Left colon (tissue), 2 donors: ENCODE measurements around the gene ST8SIA5. TPM values are rescaled to one million over a fixed set of nuclear protein-coding genes. Genes with fewer than 3 reads are reported as not detected.

Source experiments
- ATAC-seq: fragments of 200-7000 bp; cut with Tn5 transposase; one replicate; pipeline ENCODE4 v1.9.1; 2020; ENCODE audit warnings: mild to moderate bottlenecking, moderate library complexity
- DNase-seq, 2 donors: peaks; one replicate each; pipeline ENCODE4 v3.0.0-alpha.2; 2020
- intact Hi-C, 2 donors: fragments of 100-400 bp; cut with DNase I in 1 of 2; cut with micrococcal nuclease in 1 of 2; formaldehyde crosslinking; loops; one replicate each; pipeline versions ENCODE4 v1.11.2 to v1.14.0; 2022; cut with DNase I, micrococcal nuclease
- total RNA-seq, 2 donors: library from RNA; stranded (reverse); fragmentation: NEBNext Ultra II Directional; extraction: Animal tissue kit (Norgen Biotek cat#: 25700); gene quantifications; one replicate each; pipeline ENCODE4 v1.2.1, GENCODE V29; 2021
- donor health status: DM: no; HTN: no; CAD: no.
- donor health status: DM: yes; HTN: yes; CAD: no.

The ST8SIA5 gene
- total RNA-seq, 2 donors from 2014 or later, result 0.58 to 0.59 TPM

DNA sequence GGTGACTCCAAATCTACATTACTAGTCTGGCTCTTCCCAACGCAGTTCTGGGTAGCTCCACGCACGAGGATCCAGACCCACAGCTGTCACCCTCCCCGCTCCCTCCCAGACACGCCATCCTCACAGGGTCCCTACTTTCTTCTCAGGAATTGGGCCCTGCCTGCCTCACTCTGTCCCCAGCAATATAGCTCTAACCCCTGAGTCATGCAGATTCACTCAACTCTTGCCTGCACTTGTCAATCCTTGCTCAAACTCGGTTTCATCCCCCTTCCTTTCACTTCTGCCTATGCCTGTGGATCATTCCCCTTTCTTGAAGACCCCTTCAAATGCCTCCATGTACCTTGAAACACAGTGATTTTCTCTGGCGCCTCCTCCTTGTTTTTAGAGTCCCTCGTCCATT, 5.0 kb downstream of the ST8SIA5 start:
- DNase-seq, result no peak
- intact Hi-C loops, result no loop called here
- ATAC-seq, result no peak

GRCh38 chr18:46750626-46751025, 6.2 kb downstream of the ST8SIA5 start:
- intact Hi-C loops, result no loop called here
- ATAC-seq, result no peak
- DNase-seq, result no peak

DNA sequence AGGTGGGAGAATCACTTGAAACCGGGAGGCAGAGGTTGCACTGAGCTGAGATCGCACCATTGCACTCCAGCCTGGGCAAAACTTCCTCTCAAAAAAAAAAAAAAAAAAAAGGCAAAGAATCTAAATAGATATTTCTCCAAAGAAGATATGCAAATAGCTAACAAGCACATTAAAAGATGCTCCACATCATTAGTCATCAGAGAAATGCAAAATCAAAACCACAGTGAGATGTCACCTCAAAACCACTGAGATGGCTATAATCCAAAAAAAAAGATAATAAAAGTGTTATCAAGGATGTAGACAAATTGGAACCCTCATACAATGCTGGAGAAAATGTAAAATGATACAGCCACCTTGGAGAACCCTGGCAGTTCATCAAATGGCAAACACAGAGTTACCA, 8.4 kb downstream of the ST8SIA5 start:
- ATAC-seq (no peak), DNase-seq (no peak)
- intact Hi-C loops, result no loop called here

DNA sequence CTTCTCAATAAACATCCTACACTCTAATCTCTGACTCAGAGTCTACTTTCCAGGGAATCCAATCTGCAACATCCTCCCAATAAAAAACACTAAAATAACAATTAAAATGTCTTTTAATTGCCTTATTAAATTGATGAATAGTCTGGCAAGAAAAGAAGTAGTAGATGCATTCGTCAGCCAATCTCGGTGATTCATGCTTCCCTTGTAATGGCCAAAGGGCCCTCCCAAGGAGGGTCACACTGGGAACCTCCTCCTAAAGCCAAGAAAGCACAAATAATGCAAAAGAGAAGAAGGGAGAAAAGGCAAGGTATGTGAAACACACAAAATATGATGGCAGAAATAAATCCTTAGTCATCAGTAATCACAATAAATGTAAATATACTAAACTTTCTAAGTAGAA, 16.8 kb downstream of the ST8SIA5 start:
- intact Hi-C loops, result no loop called here
- no peak for DNase-seq
- ATAC-seq, result no peak

- ATAC-seq (no peak), DNase-seq (no peak)
- intact Hi-C loops, result no loop called here
Measured at GRCh38 chr18:46738491-46738890, 18.4 kb downstream of the ST8SIA5 start.

GRCh38 chr18:46736736-46737135, 20.1 kb downstream of the ST8SIA5 start:
- intact Hi-C loops, result no loop called here
- ATAC-seq (no peak), DNase-seq (no peak)

DNA sequence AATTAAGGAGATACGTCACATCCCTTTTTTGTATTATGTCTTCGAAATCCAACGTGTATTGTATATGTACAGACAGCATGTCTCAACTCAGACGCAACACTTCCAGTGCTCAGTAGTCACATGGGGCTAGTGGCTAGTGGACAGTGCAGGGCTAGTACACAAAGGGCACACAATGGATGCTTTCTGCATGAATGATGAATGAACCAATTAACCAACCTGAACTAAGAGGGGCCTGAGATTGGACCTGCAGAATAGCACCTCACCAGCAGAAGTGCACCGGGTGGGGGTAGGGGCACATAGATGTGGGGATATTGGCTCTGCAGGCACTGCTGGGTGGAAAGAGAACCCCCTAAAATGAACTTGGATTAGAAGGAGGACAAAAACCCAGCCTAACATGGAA, 20.7 kb downstream of the ST8SIA5 start:
- intact Hi-C loops, result no loop called here
- ATAC-seq, result no peak
- no peak for DNase-seq

DNA sequence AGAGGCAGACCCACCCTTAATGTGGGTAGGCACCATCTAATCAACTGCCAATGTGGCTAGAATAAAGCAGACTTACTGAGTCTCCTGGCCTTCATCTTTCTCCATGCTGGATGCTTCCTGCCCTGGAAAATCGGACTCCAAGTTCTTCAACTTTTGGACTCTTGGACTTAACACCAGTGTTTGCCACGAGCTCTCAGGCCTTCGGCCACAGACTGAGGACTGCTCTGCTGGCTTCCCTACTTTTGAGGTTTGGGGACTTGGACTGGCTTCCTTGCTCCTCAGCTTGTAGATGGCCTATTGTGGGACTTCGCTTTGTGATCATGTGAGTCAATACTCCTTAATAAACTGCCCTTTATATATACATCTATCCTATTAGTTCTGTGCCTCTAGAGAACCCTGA, 21.9 kb downstream of the ST8SIA5 start:
- no peak for ATAC-seq
- intact Hi-C loops, result no loop called here
- DNase-seq, result no peak

DNA sequence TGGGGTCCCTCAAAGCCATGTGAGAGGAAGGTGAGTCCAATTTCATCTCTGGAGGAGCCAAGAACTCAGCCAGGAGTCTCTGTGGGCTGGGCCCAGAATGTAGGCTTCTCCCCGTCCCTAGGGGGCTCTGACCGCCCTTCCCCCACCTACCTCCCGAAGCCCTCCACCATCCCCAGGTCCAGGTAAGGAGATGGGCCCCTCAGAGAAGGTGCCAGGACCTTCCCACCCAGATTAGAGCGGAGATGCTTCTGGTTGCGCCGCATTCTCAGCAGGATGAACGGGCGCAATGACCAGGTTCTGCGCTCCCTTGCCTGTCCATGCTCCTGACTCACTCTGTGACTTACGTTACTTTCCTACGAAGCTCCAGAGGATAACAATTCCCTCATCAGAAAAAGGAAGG, 23.0 kb downstream of the ST8SIA5 start:
- intact Hi-C loops, result no loop called here
- ATAC-seq (no peak), DNase-seq (no peak)

GRCh38 chr18:46732801-46733200, 24.1 kb downstream of the ST8SIA5 start:
- intact Hi-C loops, result no loop called here
- no peak for ATAC-seq
- no peak for DNase-seq

DNA sequence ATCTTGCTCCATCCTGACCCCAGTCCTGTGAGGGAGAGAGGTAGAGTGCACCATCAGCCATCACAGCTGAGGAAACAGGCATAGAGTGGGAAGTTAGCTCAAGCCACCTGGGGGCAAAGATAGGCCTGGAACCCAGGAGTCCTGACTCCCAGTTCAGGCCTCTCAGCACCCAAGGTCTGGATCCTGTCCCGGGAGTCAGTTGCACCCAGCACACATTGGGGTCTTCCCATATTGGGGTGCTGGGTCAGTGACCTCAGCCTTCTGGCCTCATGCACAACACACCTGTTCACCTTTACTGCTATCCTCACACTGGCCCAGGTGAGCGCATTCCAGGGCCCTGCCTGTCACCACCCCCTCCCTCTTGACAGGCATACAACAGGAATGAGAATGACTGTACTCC, 24.7 kb downstream of the ST8SIA5 start:
- ATAC-seq (no peak), DNase-seq (no peak)
- intact Hi-C loops, result no loop called here

DNA sequence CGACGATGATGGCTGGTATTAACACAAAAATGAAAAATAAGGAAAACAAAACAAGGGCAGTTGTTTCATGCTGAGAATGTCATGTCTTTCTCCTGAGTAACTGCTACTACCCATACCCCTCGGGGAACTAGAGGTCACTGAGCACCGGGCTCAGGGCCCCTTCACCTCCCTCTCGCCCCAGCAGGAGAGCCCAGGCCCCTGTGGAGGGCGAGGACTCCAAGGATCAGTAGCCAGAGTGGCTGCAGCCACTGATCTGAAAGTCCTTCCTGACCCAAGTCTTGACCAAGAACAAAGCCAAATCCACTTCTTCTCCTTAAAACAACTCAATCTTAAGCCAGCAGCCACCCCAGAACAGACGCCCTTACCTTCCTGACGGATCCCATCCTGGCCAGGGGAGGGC, 25.5 kb downstream of the ST8SIA5 start:
- intact Hi-C loops, result no loop called here
- ATAC-seq, result no peak

GRCh38 chr18:46728219-46728930, 28.5 kb downstream of the ST8SIA5 start:
- intact Hi-C loops, result no loop called here
- ATAC-seq (no peak), DNase-seq (no peak)

More for the DNA sequence above, 25.5 kb downstream of the ST8SIA5 start:
- no peak for DNase-seq

DNA sequence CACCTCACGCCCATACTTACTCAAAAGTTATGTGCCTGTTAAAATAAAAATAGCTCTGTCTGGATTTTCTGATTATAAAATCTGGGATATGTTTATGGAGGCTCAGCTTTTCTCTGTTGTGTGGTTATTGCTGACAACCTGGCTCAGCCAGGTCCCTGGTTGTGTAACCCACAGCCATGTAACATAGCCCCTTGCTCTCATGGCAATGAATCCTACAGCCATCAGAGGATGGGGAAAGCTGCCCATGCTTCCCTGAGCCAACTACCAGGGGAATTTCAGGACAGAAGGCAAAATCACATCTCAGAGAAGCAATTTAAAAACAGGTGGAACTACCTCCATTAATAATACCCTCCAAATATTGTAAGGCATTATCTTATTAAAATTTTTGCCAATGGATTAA, 29.7 kb downstream of the ST8SIA5 start:
- DNase-seq (no peak), ATAC-seq (no peak)
- intact Hi-C loops, result no loop called here

GRCh38 chr18:46725310-46725709, 31.5 kb downstream of the ST8SIA5 start:
- intact Hi-C loops, result no loop called here
- ATAC-seq, result no peak
- no peak for DNase-seq

DNA sequence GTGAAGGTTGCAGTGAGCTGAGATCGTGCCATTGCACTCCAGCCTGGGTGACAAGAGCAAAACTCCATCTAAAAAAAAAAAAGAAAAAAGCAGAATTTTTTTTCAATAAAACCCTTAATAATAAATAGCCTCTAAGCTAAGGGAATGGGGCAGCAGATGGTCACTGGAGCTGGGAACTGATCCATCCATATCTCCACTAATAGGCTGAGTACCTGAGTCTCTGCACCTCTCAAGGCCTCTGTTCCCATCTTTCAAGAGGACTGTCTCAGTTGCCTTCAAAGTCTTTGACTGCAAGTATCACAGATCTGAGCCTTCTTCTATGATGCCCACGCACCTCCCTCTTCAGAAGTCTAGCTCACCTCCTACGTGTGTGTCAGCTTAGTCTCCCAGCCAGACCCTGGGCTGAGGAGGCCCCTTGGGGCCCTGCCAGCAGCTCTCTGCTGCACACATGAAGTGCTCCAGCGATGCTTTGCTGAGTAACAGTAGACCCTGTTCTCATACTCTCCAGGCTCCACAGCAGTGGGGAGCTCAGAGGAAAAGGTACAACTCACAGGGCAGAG, 32.9 kb downstream of the ST8SIA5 start:
- intact Hi-C loops, result no loop called here
- ATAC-seq (no peak), DNase-seq (no peak)

- no peak for ATAC-seq
- intact Hi-C loops, result no loop called here
- no peak for DNase-seq
Measured at GRCh38 chr18:46722051-46722450, 34.8 kb downstream of the ST8SIA5 start.

GRCh38 chr18:46721331-46721730, 35.5 kb downstream of the ST8SIA5 start:
- ATAC-seq (no peak), DNase-seq (no peak)
- intact Hi-C loops, result no loop called here

GRCh38 chr18:46720521-46720920, 36.3 kb downstream of the ST8SIA5 start:
- DNase-seq, result no peak
- no peak for ATAC-seq
- intact Hi-C loops, result no loop called here

DNA sequence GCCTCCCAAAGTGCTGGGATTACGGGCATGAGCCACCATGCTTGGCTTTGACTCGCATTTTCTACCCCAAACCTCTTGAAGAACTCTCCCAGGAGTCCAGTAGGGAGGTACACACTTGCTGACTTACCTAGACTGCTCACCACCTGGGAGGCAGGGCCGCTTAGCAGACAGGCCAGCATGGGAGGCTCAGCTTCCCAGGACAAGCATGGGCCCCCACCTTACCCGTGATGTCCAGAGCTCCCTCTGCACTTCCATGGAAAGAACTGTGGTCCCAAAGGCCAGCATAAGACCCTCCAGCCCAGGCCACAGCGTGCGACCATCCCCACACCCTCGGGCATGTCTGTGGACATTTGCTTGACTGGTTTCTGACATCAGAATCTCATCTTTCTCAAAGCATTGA, 36.8 kb downstream of the ST8SIA5 start:
- DNase-seq (no peak), ATAC-seq (no peak)
- intact Hi-C loops, result no loop called here

DNA sequence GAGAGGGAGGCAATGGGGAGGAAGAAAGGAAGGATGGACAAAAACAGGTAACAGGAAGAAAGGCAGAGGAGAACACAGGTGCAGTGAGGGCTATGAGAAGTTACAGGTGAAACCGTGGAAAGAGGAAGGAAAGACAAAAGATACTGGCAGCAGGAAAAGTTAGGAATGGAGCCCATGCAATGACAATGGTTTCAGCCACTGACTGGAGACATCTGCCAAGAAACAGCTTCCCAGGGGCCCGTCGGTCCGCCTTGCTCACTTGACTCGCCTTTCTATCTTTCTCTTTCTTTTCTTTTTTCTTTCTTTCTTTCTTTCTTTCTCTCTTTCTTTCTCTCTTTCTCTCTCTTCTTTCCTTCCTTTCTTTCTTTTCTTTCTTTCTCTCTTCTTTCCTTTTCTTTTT, 37.5 kb downstream of the ST8SIA5 start:
- intact Hi-C loops, result no loop called here
- DNase-seq (no peak), ATAC-seq (no peak)
